GM21367 (cell line): ENCODE measurements around the gene EED.

Source experiments
- ATAC-seq: cut with Tn5 transposase; IDR thresholded peaks from one replicate; pipeline ENCODE4 v1.9.1; 2021; ENCODE audit not compliant: unreplicated experiment

The EED gene

GRCh38 chr11:86247608-86248007, 3.1 kb downstream of the EED start:
- no peak for ATAC-seq

- no peak for ATAC-seq
These were observed 4.1 kb downstream of the EED start for GRCh38 chr11:86248609-86249008.

- no peak for ATAC-seq
These were observed 5.0 kb downstream of the EED start for GRCh38 chr11:86249307-86250098.

GRCh38 chr11:86251345-86251744, 6.8 kb downstream of the EED start:
- ATAC-seq, result no peak

- ATAC-seq, result peak; percentile 84
These were observed 11.3 kb downstream of the EED start for GRCh38 chr11:86255896-86256295.

GRCh38 chr11:86256608-86257007, 12.1 kb downstream of the EED start:
- ATAC-seq, result no peak

- ATAC-seq, result no peak
These were observed 12.9 kb downstream of the EED start for GRCh38 chr11:86257446-86257845.

GRCh38 chr11:86259730-86260129, 15.2 kb downstream of the EED start:
- no peak for ATAC-seq

- ATAC-seq, result no peak
These were observed 16.8 kb downstream of the EED start for GRCh38 chr11:86261328-86261727.

GRCh38 chr11:86262387-86262786, 17.8 kb downstream of the EED start:
- ATAC-seq, result no peak

- no peak for ATAC-seq
These were observed 20.1 kb downstream of the EED start for GRCh38 chr11:86264649-86265048.

GRCh38 chr11:86265194-86265593, 20.6 kb downstream of the EED start:
- ATAC-seq, result no peak

GRCh38 chr11:86269645-86270044, 25.1 kb downstream of the EED start:
- ATAC-seq, result no peak

GRCh38 chr11:86274503-86274902, 29.9 kb downstream of the EED start:
- no peak for ATAC-seq

GRCh38 chr11:86274999-86275398, 30.4 kb downstream of the EED start:
- no peak for ATAC-seq

GRCh38 chr11:86275493-86276370, 31.2 kb downstream of the EED start:
- no peak for ATAC-seq

- no peak for ATAC-seq
These were observed 33.2 kb downstream of the EED start for GRCh38 chr11:86277741-86278140.

GRCh38 chr11:86278226-86278625, 33.7 kb downstream of the EED start:
- no peak for ATAC-seq

GRCh38 chr11:86279747-86280146, 35.2 kb downstream of the EED start:
- no peak for ATAC-seq

GRCh38 chr11:86287468-86287796, 42.9 kb downstream of the EED start:
- no peak for ATAC-seq

- no peak for ATAC-seq
These were observed 44.4 kb downstream of the EED start for GRCh38 chr11:86288776-86289507.
